Sigmoid colon (tissue), 7 donors: ENCODE results near the gene CCSAP. TPM values are rescaled to one million over a fixed set of nuclear protein-coding genes. Genes with fewer than 3 reads are reported as not detected.
"Not testable (repeated sequence)": the region's sequence is repeated elsewhere in the genome, so short reads cannot be mapped to it uniquely, and the experiment has no call there.

Source experiments
- DNase-seq: peaks from one replicate; pipeline ENCODE4 v3.0.0-alpha.2; 2019
- H3K27ac ChIP-seq, 4 donors: fragments of 200-600 bp; sonication (generic); one replicate each; pipeline ENCODE4 v1.5.1; 2016 to 2019; ENCODE audit warnings: mild to moderate bottlenecking in 1 of 4
- H3K27me3 ChIP-seq, 3 donors: fragments of 200-600 bp; sonication (generic); one replicate each; pipeline ENCODE4 v1.5.1; 2019; ENCODE audit warnings: mild to moderate bottlenecking in 1 of 3
- H3K36me3 ChIP-seq, 4 donors: fragments of 200-600 bp; sonication (generic); one replicate each; pipeline ENCODE4 v1.5.1; 2016 to 2019
- H3K4me1 ChIP-seq, 4 donors: fragments of 200-600 bp; sonication (generic); one replicate each; pipeline ENCODE4 v1.5.1; 2017 to 2019
- H3K4me3 ChIP-seq, 4 donors: fragments of 200-600 bp; sonication (generic); one replicate each; pipeline ENCODE4 v1.5.1; 2017 to 2019; ENCODE audit warnings: mild to moderate bottlenecking in 2 of 4, moderate library complexity in 1 of 4
- H3K9me3 ChIP-seq, 4 donors: fragments of 200-600 bp in 3 of 4; sonication (generic) in 3 of 4; one replicate each; pipeline versions ENCODE4 v1.5.1 to v1.6.1; 2013 to 2019
- EP300 ChIP-seq, 4 donors: sonication (generic); formaldehyde crosslinking; IDR thresholded peaks; one replicate each; pipeline ENCODE4 v1.6.1; 2017; ENCODE audit warnings: antibody characterized with exemption in 4 of 4
- POLR2A ChIP-seq, 2 donors: fragments of 450-650 bp; IDR thresholded peaks; one replicate each; pipeline ENCODE4 v1.6.1; 2016; ENCODE audit warnings: antibody characterized with exemption in 2 of 2, mild to moderate bottlenecking in 2 of 2, moderate library complexity in 2 of 2
- POLR2AphosphoS5 ChIP-seq, 4 donors: sonication (generic); formaldehyde crosslinking; IDR thresholded peaks; one replicate each; pipeline ENCODE4 v1.6.1; 2017; ENCODE audit warnings: antibody characterized with exemption in 4 of 4
- WGBS, 2 donors: extraction: QIAGEN DNeasy Blood & Tissue Kit; methylation state at CpG; one replicate each; pipeline ENCODE4 v1.1.7; 2013; 5-methylcytosine and 5-hydroxymethylcytosine counted together
- intact Hi-C: fragments of 100-400 bp; cut with DNase I; formaldehyde crosslinking; loops from one replicate; pipeline ENCODE4 v1.15.1; 2023
- polyA plus RNA-seq, 3 donors: library from polyadenylated mRNA; stranded (reverse); fragments of 200-250 nt; gene quantifications; one replicate each; pipeline ENCODE4 v1.2.3, GENCODE V29; 2013
- total RNA-seq, 4 donors: library from RNA; depleted of rRNA; stranded (reverse); fragments of >200 nt; gene quantifications; one replicate each; pipeline ENCODE4 v1.1.0, GENCODE V29; 2016
- TF ChIP-seq, protein P1 (sequence below), 4 experiments: fragments of 450-650 bp in 3 of 4; fragments of 200-600 bp in 1 of 4; IDR thresholded peaks; one replicate each; pipeline ENCODE4 v1.5.1; 2016 to 2019; ENCODE audit warnings: antibody characterized with exemption in 4 of 4, mild to moderate bottlenecking in 3 of 4, moderate library complexity in 2 of 4
- donor health status: healthy with polysubstance abuse.
- donor health status: Bipolar disorder and iron deficiency.
- donor health status: healthy.

Gene CCSAP
- total and polyA plus RNA-seq, 7 donors = 0.60 to 6.1 (median 3.8) TPM

DNA sequence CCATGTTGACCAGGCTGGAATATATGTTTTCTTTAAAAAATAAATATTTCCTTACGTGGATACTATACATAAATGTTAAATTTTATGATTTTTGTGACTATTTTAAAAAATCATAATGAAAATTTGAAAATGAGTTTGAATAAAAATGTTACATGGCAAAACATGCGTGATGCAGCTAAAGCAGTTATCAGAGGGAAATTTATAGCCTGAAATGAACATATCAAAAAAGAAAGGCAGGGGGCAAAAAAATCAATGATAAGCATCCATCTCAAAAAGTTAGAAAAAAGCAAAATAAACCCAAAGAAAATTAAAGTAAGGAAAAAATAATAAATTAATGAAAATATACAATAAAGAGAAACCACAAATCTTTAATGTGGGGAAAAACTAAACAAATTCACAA, 8.6 kb downstream of the CCSAP start:
- 67 to 97% methylated on average over 2 of the region's 2 CpGs for WGBS, 2 donors
- intact Hi-C loops = no loop called here
- H3K36me3 ChIP-seq = no peaks in the 10 kb centered on the region
- no peaks in the 10 kb centered on the region for H3K27me3 ChIP-seq
- H3K4me1 ChIP-seq = no peaks in the 10 kb centered on the region
- H3K9me3 ChIP-seq = no peaks in the 10 kb centered on the region
- DNase-seq = no peak
- H3K4me3 ChIP-seq = no peak overlapping the region
- H3K27ac ChIP-seq = no peak overlapping the region
- TF ChIP-seq POLR2A (IDR thresholded peaks at IDR 0.05) (no peak), POLR2AphosphoS5 (IDR thresholded peaks at IDR 0.05) (no peak), EP300 (IDR thresholded peaks at IDR 0.05) (no peak)
- TF ChIP-seq, protein P1, sequence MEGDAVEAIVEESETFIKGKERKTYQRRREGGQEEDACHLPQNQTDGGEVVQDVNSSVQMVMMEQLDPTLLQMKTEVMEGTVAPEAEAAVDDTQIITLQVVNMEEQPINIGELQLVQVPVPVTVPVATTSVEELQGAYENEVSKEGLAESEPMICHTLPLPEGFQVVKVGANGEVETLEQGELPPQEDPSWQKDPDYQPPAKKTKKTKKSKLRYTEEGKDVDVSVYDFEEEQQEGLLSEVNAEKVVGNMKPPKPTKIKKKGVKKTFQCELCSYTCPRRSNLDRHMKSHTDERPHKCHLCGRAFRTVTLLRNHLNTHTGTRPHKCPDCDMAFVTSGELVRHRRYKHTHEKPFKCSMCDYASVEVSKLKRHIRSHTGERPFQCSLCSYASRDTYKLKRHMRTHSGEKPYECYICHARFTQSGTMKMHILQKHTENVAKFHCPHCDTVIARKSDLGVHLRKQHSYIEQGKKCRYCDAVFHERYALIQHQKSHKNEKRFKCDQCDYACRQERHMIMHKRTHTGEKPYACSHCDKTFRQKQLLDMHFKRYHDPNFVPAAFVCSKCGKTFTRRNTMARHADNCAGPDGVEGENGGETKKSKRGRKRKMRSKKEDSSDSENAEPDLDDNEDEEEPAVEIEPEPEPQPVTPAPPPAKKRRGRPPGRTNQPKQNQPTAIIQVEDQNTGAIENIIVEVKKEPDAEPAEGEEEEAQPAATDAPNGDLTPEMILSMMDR (IDR thresholded peaks at IDR 0.05) = no peak

DNA sequence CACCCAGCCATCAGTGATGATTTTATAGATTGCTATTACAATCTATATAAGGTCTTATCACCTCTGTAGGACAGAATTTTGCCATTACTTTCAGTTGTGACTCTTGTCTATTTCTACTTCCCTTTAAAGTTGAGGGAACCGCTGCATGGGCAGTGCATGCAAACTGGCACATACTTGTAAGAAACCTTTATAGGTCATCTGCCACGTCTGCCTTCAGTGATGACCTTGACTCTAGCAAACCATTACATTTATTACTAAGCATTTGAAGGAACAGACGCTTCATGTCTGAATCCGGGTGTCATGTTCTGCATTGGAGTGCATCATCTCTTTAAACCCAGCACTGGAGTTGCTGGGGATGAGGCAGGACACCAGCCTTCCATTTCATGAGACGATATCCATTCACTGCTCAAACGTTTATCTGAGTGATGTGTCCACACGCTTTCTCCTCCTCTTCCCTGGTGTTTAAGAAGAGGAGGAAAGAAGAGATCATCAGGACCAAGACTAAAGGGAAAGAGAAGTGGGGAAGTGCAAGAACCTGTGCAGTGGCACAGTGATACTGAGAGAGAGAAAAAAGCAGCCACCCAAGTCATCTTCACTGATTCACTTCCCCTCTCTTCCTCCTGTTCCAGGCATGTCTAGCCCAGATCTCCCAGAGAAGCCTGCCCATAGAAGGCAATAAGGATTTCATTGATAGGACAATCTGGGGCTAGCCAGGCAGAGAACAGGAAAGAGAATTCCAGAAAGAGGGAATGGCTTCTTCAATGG, 14.1 kb downstream of the CCSAP start:
- no peaks in the 10 kb centered on the region for H3K9me3 ChIP-seq
- intact Hi-C loops = no loop called here
- 81 to 86% methylated on average over 7 of the region's 7 CpGs for WGBS, 2 donors
- DNase-seq = no peak
- peaks cover 0 to 11% (median 3%) of the 10 kb centered on the region in 4 donors for H3K36me3 ChIP-seq
- H3K27me3 ChIP-seq = no peaks in the 10 kb centered on the region
- TF ChIP-seq POLR2AphosphoS5 (IDR thresholded peaks at IDR 0.05) (no peak), EP300 (IDR thresholded peaks at IDR 0.05) (no peak), POLR2A (IDR thresholded peaks at IDR 0.05) (no peak)
- TF ChIP-seq, protein P1 (IDR thresholded peaks at IDR 0.05) = no peak
- no peaks in the 10 kb centered on the region for H3K4me1 ChIP-seq
- H3K27ac ChIP-seq = no peak overlapping the region
- H3K4me3 ChIP-seq = no peak overlapping the region

DNA sequence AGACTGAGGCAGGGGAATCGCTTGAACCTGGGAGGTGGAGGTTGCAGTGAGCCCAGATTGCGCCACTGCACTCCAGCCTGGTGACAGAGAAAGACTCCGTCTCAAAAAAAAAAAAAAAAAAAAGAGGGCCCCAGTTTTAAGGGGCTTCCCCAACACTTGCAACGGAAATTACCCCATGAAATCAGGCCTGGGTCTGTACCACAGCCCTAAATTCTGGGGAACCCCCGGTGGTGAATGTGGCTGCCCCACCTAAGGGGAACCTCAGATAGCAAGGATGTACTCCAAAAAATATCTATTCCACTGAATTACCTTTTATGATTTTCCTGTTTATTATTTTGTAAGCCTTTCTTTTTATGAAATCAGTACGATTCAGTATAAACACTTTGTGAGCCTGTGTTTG, 15.1 kb downstream of the CCSAP start:
- H3K27me3 ChIP-seq, H3K9me3 ChIP-seq, intact Hi-C loops, H3K4me1 ChIP-seq, H3K27ac ChIP-seq, H3K4me3 ChIP-seq, DNase-seq: not testable (repeated sequence)
- 88 to 90% methylated on average over 6 of the region's 6 CpGs for WGBS, 2 donors
- H3K36me3 ChIP-seq = peaks cover 0 to 21% (median 3%) of the 10 kb centered on the region in 4 donors

DNA sequence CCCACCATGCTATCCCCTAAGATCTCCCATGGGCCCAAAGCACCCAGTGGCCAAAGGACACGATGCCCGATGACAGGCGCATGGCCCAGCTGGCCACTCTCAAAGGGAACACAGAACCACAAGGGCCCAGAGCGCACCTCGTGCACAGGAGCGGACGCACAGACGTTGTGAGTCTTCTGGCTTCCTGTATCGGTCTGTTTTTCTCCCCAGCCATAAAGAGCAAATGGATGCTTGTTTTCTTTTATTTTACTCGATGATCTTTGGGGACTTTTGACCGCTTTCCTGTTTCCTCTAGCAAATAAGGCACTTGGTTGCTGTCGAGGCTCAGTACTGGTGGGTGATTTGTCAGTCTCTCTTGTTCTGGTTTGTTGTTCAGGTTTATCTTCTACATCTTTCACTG, 16.2 kb downstream of the CCSAP start:
- Histone ChIP-seq H3K4me3 (no peak overlapping the region), H3K27ac (no peak overlapping the region), H3K36me3 (peaks cover 0 to 30% (median 3%) of the 10 kb centered on the region in 4 donors), H3K4me1 (no peaks in the 10 kb centered on the region), H3K9me3 (no peaks in the 10 kb centered on the region), H3K27me3 (no peaks in the 10 kb centered on the region)
- WGBS, 2 donors = 92 to 94% methylated on average over 12 of the region's 12 CpGs
- TF ChIP-seq, protein P1 (IDR thresholded peaks at IDR 0.05) = no peak
- TF ChIP-seq POLR2AphosphoS5 (IDR thresholded peaks at IDR 0.05) (no peak), EP300 (IDR thresholded peaks at IDR 0.05) (no peak), POLR2A (IDR thresholded peaks at IDR 0.05) (no peak)
- intact Hi-C loops = no loop called here
- DNase-seq = no peak

DNA sequence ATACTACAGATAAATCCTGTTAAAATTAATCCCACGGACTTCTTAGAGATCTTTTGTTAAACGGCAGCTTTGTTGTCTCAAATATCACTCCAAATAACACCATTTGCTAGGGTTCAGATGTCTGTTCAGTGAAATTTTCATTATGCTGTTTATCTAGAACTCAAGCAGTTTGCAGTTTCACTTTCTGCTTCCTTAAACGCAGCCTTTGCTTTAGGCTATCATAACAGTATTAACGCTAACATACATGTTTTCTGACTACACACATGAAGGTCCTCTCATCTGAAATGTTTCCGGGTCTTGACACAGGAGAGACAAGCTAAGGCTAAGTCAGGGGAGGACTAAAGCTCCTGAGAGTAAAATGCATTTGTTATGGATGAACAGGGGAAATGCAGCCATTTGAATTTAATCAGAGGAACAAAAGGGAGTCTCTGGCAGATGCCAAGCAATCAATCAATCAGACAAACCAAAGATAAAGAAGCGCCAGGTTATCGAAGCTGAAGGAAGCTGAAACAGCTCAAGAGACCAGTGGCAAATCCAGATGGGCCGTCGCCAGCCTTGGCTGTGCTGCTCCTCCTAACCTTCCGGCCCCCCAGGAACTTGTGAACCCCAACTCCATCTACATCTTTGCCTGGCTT, 16.9 kb downstream of the CCSAP start:
- no peaks in the 10 kb centered on the region for H3K9me3 ChIP-seq
- H3K4me1 ChIP-seq = no peaks in the 10 kb centered on the region
- H3K27me3 ChIP-seq = no peaks in the 10 kb centered on the region
- intact Hi-C loops = no loop called here
- no peak overlapping the region for H3K27ac ChIP-seq
- WGBS, 2 donors = 77 to 78% methylated on average over 10 of the region's 10 CpGs
- H3K4me3 ChIP-seq = no peak overlapping the region
- peaks cover 0 to 34% (median 3%) of the 10 kb centered on the region in 4 donors for H3K36me3 ChIP-seq
- no peak for TF ChIP-seq POLR2AphosphoS5 (IDR thresholded peaks at IDR 0.05)
- no peak for TF ChIP-seq EP300 (IDR thresholded peaks at IDR 0.05)
- TF ChIP-seq, protein P1 (IDR thresholded peaks at IDR 0.05) = no peak
- DNase-seq = no peak
